ENCODE results near the gene SARDH.

SARDH gene

GRCh38 chr9:133691626-133692363 lies 46.4 kb downstream of the SARDH start:
- Histone ChIP-seq H3K36me3 (ENCODE audit: control insufficient read depth in 2 of 2, insufficient read depth in 1 of 2, low read length in 2 of 2) (no peaks in the 10 kb centered on the region), H3K4me3 (ENCODE audit: low read depth, low read length) (no peak overlapping the region), H3K4me1 (ENCODE audit: control insufficient read depth, insufficient read depth, low read length) (no peaks in the 10 kb centered on the region), H3K27ac (ENCODE audit: extremely low read depth, low read depth, low read length) (no peak overlapping the region), H3K9me3 (ENCODE audit: control insufficient read depth, insufficient read depth, low read depth, low read length) (no peaks in the 10 kb centered on the region)
- POLR2A ChIA-PET, result no interaction called here
- CTCF ChIA-PET, result interaction anchor here (0.7 kb wide), 1 partner anchor 21 kb away, joined by 3 read pairs; no protein-coding TSS in a partner anchor
- TF ChIP-seq ZNF530 (tag by site-specific recombination; IDR thresholded peaks at IDR 0.05; ENCODE audit: low read depth) (no peak), ZSCAN18 (tag by site-specific recombination; IDR thresholded peaks at IDR 0.05) (no peak), ZNF518A (tag by site-specific recombination; conservative IDR thresholded peaks at IDR 0.05; ENCODE audit: low read depth) (no peak), YY1 (tag by site-specific recombination; IDR thresholded peaks at IDR 0.05) (no peak), ZNF366 (tag by site-specific recombination; conservative IDR thresholded peaks at IDR 0.05) (no peak), ZNF24 (tag by site-specific recombination; IDR thresholded peaks at IDR 0.05) (no peak), ZIC2 (tag by site-specific recombination; IDR thresholded peaks at IDR 0.05) (0 out of 2 replicates have a peak, but pooled peaks have one; percentile 19), ZNF184 (tag by site-specific recombination; IDR thresholded peaks at IDR 0.05) (no peak)

GRCh38 chr9:133691191-133691590 lies 47.0 kb downstream of the SARDH start:
- Histone ChIP-seq H3K4me1 (ENCODE audit: control insufficient read depth, insufficient read depth, low read length) (no peaks in the 10 kb centered on the region), H3K9me3 (ENCODE audit: control insufficient read depth, insufficient read depth, low read depth, low read length) (no peaks in the 10 kb centered on the region), H3K4me3 (ENCODE audit: low read depth, low read length) (no peak overlapping the region), H3K27ac (ENCODE audit: extremely low read depth, low read depth, low read length) (no peak overlapping the region), H3K36me3 (ENCODE audit: control insufficient read depth in 2 of 2, insufficient read depth in 1 of 2, low read length in 2 of 2) (no peaks in the 10 kb centered on the region)
- ChIA-PET POLR2A (no interaction called here), CTCF (no interaction called here)
- TF ChIP-seq REPIN1 (tag by site-specific recombination; IDR thresholded peaks at IDR 0.05; ENCODE audit: low read depth) (no peak), INSM2 (tag by site-specific recombination; IDR thresholded peaks at IDR 0.05) (no peak), GLIS2 (tag by site-specific recombination; IDR thresholded peaks at IDR 0.05) (0 out of 2 replicates have a peak, but pooled peaks have one; percentile 22), ZSCAN4 (tag by site-specific recombination; IDR thresholded peaks at IDR 0.05) (peak; percentile 61)

All from HEK293 (cell line).